ENCODE results near the gene TSSK6.

TSSK6 gene

DNA sequence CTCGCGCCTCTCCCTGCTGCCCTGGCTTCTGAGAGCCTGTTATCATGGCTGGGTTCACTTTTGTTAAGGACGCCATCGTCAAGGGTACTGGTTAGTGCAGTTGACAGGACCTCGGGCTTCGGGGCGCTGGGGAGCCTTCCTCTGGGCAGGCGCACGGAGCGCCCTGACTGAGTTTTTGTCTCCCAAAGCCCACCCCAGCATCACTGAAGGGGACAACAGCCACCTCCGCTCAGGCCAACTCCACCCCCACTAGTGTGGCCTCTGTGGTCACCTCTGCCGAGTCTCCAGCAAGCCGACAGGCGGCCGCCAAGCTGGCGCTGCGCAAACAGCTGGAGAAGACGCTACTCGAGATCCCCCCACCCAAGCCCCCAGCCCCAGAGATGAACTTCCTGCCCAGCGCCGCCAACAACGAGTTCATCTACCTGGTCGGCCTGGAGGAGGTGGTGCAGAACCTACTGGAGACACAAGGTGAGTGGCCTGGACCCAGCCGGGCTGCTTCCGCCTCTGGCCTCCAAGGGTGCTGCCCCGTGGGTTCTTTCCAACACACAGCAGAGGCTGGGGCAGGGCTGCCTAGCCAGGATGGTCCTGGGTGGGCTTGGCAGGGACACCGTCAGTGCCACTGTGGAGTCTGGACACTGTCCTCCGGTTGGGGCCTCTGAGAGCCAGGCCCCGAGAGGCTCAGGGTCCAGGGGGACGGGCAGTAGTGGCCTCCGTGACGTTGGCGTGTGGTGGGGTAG, 16.9 kb downstream of the TSSK6 start:
- no peak for DNase-seq
- no peak overlapping the region for H3K9ac ChIP-seq (ENCODE audit: low read length)
- no peaks in the 10 kb centered on the region for H3K4me1 ChIP-seq (ENCODE audit: control insufficient read depth, low read depth, low read length)
- H3K79me2 ChIP-seq (ENCODE audit: control insufficient read depth, insufficient read depth, low read length): peaks cover 7% of the 10 kb centered on the region
- WGBS (ENCODE audit: extremely low coverage, insufficient coverage, low lambda C conversion rate): no CpG with 5 or more reads among the region's 33 CpGs
- H3K18ac ChIP-seq (ENCODE audit: low read length): no peak overlapping the region
- no peak overlapping the region for H3K27ac ChIP-seq (ENCODE audit: low read depth, low read length)
- H3K27me3 ChIP-seq (ENCODE audit: insufficient read depth, low read length, poor library complexity): no peaks in the 10 kb centered on the region
- no peak overlapping the region for H3K56ac ChIP-seq (ENCODE audit: low read length)
- H4K5ac ChIP-seq (ENCODE audit: low read length): no peak overlapping the region
- no peak overlapping the region for H3K4me2 ChIP-seq (ENCODE audit: low read length)
- H2BK120ac ChIP-seq (ENCODE audit: low read depth, low read length): no peak overlapping the region
- H4K8ac ChIP-seq (ENCODE audit: low read depth, low read length): no peak overlapping the region
- no peak overlapping the region for H2BK5ac ChIP-seq (ENCODE audit: low read length)
- peaks cover 17% of the 10 kb centered on the region for H3K79me1 ChIP-seq (ENCODE audit: low read length)
- H2AK5ac ChIP-seq (ENCODE audit: low read length): no peak overlapping the region
- no peak overlapping the region for H3K4ac ChIP-seq (ENCODE audit: low read depth, low read length)
- H3K36me3 ChIP-seq (ENCODE audit: control insufficient read depth, insufficient read depth, low read length): peaks cover 29% of the 10 kb centered on the region
- H2BK15ac ChIP-seq (replicated peaks; ENCODE audit: low read depth): no peak overlapping the region
- no peak overlapping the region for H3K23ac ChIP-seq (ENCODE audit: low read length)
- no peak overlapping the region for H3K4me3 ChIP-seq (ENCODE audit: low read length)

DNA sequence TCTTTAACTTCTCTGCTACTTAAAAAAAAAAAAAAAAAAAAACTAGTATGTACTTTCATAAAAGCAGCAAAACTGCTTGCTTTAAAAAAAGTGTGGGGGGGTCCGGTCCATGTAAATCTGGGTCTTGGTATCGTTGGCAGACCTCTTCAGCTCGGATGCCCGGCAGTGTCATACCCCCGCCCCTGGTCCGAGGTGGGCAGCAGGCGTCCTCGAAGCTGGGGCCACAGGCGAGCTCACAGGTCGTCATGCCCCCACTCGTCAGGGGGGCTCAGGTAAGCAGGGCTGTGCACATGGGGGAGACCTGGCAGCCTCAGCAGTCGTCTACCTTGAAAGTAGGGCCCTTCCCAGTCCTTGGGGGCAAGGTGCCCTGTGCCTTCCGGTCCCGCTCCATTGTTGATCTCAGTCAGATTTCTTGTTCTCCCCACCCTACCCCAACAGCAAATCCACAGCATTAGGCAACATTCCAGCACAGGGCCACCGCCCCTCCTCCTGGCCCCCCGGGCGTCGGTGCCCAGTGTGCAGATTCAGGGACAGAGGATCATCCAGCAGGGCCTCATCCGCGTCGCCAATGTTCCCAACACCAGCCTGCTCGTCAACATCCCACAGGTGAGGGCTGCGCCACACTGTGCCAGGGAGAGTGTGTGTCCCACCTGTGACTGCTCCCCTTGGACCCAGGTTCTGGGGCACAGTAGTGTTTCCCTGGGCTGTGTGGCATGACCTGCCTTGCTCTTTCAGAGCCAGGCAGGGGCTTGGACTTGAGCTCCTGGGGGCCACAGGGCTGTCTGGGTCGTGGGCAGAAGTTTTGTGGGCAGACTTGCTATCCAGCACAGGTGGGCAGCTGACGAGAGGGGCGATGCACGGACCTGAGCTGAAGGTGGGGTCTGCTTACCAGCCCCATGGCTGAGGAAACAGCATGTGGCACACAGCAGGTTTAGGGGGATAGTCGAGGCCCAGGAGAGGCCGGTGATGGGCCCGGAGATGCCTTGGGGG, 19.4 kb downstream of the TSSK6 start:
- Histone ChIP-seq H2BK5ac (ENCODE audit: low read length) (no peak overlapping the region), H2AK5ac (ENCODE audit: low read length) (no peak overlapping the region), H3K56ac (ENCODE audit: low read length) (no peak overlapping the region), H4K8ac (ENCODE audit: low read depth, low read length) (no peak overlapping the region), H4K5ac (ENCODE audit: low read length) (no peak overlapping the region), H3K4ac (ENCODE audit: low read depth, low read length) (no peak overlapping the region), H3K4me1 (ENCODE audit: control insufficient read depth, low read depth, low read length) (no peaks in the 10 kb centered on the region), H3K27ac (ENCODE audit: low read depth, low read length) (no peak overlapping the region), H3K36me3 (ENCODE audit: control insufficient read depth, insufficient read depth, low read length) (peaks cover 20% of the 10 kb centered on the region), H2BK15ac (replicated peaks; ENCODE audit: low read depth) (no peak overlapping the region), H2BK120ac (ENCODE audit: low read depth, low read length) (no peak overlapping the region), H3K9ac (ENCODE audit: low read length) (no peak overlapping the region), H3K79me1 (ENCODE audit: low read length) (peaks cover 34% of the 10 kb centered on the region), H3K4me3 (ENCODE audit: low read length) (no peak overlapping the region), H3K27me3 (ENCODE audit: insufficient read depth, low read length, poor library complexity) (no peaks in the 10 kb centered on the region), H3K23ac (ENCODE audit: low read length) (no peak overlapping the region), H3K18ac (ENCODE audit: low read length) (no peak overlapping the region), H3K4me2 (ENCODE audit: low read length) (no peak overlapping the region), H3K79me2 (ENCODE audit: control insufficient read depth, insufficient read depth, low read length) (peaks cover 20% of the 10 kb centered on the region)
- no peak for DNase-seq
- WGBS (ENCODE audit: extremely low coverage, insufficient coverage, low lambda C conversion rate): no CpG with 5 or more reads among the region's 30 CpGs

DNA sequence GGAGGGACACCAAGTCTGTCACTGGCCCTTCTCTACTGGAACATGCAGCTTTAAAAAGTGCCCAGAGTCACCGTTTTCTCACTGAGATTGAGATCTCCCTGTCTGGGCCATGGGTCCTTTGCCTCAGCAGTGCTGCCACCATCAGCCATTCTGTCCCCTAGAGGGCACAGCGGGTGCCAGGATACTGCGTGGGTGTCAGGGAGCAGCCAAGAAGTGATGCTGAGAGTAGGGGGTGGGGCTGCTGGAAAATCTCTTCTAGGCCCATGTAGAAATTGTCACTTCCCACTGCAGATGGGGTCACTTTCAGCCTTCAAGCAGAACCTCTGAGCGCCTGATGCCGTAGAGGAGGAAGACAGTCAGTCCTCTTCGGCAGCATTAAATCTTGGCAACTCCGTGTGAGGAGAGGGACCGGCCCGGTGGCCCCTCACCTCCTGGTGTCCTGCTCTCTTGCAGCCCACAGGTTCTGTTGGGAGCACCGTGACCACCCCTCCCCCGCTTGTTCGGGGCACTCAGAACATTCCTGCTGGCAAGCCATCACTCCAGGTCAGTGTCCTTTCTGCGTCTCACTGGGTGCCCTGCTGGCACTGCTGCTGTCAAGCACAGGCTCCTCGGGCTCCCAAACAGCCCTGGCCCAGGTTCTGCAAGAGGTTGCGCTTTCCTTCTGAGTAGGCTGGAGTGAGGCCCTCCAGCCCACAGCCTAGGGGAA, 21.4 kb downstream of the TSSK6 start:
- Histone ChIP-seq H3K23ac (ENCODE audit: low read length) (no peak overlapping the region), H4K5ac (ENCODE audit: low read length) (no peak overlapping the region), H3K4me1 (ENCODE audit: control insufficient read depth, low read depth, low read length) (peaks cover 10% of the 10 kb centered on the region), H2AK5ac (ENCODE audit: low read length) (no peak overlapping the region), H2BK15ac (replicated peaks; ENCODE audit: low read depth) (no peak overlapping the region), H3K27me3 (ENCODE audit: insufficient read depth, low read length, poor library complexity) (no peaks in the 10 kb centered on the region), H3K9ac (ENCODE audit: low read length) (no peak overlapping the region), H2BK120ac (ENCODE audit: low read depth, low read length) (no peak overlapping the region), H3K4me3 (ENCODE audit: low read length) (no peak overlapping the region), H3K56ac (ENCODE audit: low read length) (no peak overlapping the region), H2BK5ac (ENCODE audit: low read length) (no peak overlapping the region), H4K8ac (ENCODE audit: low read depth, low read length) (no peak overlapping the region), H3K4ac (ENCODE audit: low read depth, low read length) (no peak overlapping the region), H3K4me2 (ENCODE audit: low read length) (no peak overlapping the region), H3K18ac (ENCODE audit: low read length) (no peak overlapping the region), H3K27ac (ENCODE audit: low read depth, low read length) (no peak overlapping the region), H3K79me1 (ENCODE audit: low read length) (peaks cover 40% of the 10 kb centered on the region), H3K36me3 (ENCODE audit: control insufficient read depth, insufficient read depth, low read length) (peaks cover 16% of the 10 kb centered on the region), H3K79me2 (ENCODE audit: control insufficient read depth, insufficient read depth, low read length) (peaks cover 28% of the 10 kb centered on the region)
- DNase-seq: no peak
- WGBS (ENCODE audit: extremely low coverage, insufficient coverage, low lambda C conversion rate): no CpG with 5 or more reads among the region's 15 CpGs

DNA sequence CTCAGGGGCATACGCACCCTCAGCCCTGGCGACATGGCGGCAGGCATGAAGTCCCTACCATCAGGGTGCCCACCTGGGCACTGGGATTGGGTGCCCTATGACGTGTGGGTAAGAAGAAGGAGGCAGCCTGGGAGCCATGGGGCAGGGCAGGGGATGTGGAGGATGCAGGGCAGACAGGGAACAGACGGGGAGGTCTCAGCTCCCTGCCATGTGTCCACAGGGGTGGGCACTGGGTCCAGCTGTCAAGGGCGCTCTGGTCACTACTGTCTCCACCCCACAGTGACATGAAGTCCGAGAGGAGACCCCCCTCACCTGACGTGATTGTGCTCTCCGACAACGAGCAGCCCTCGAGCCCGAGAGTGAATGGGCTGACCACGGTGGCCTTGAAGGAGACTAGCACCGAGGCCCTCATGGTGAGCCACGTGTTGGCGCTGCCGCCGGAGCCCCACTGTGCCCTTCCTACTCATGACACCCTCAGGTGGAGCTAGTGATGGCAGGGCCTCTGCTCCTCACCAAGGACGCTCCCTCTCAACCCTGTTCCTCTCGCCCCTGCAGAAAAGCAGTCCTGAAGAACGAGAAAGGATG, 23.2 kb downstream of the TSSK6 start:
- Histone ChIP-seq H3K4me1 (ENCODE audit: control insufficient read depth, low read depth, low read length) (peaks cover 15% of the 10 kb centered on the region), H4K8ac (ENCODE audit: low read depth, low read length) (no peak overlapping the region), H3K18ac (ENCODE audit: low read length) (no peak overlapping the region), H3K27me3 (ENCODE audit: insufficient read depth, low read length, poor library complexity) (no peaks in the 10 kb centered on the region), H2BK120ac (ENCODE audit: low read depth, low read length) (no peak overlapping the region), H2BK5ac (ENCODE audit: low read length) (no peak overlapping the region), H3K79me2 (ENCODE audit: control insufficient read depth, insufficient read depth, low read length) (peaks cover 32% of the 10 kb centered on the region), H3K4me2 (ENCODE audit: low read length) (no peak overlapping the region), H3K9ac (ENCODE audit: low read length) (no peak overlapping the region), H3K36me3 (ENCODE audit: control insufficient read depth, insufficient read depth, low read length) (peaks cover 11% of the 10 kb centered on the region), H2BK15ac (replicated peaks; ENCODE audit: low read depth) (no peak overlapping the region), H4K5ac (ENCODE audit: low read length) (no peak overlapping the region), H3K4ac (ENCODE audit: low read depth, low read length) (no peak overlapping the region), H3K79me1 (ENCODE audit: low read length) (peaks cover 38% of the 10 kb centered on the region), H2AK5ac (ENCODE audit: low read length) (no peak overlapping the region), H3K23ac (ENCODE audit: low read length) (no peak overlapping the region), H3K27ac (ENCODE audit: low read depth, low read length) (no peak overlapping the region), H3K56ac (ENCODE audit: low read length) (no peak overlapping the region), H3K4me3 (ENCODE audit: low read length) (no peak overlapping the region)
- DNase-seq: no peak
- WGBS (ENCODE audit: extremely low coverage, insufficient coverage, low lambda C conversion rate): no CpG with 5 or more reads among the region's 21 CpGs

DNA sequence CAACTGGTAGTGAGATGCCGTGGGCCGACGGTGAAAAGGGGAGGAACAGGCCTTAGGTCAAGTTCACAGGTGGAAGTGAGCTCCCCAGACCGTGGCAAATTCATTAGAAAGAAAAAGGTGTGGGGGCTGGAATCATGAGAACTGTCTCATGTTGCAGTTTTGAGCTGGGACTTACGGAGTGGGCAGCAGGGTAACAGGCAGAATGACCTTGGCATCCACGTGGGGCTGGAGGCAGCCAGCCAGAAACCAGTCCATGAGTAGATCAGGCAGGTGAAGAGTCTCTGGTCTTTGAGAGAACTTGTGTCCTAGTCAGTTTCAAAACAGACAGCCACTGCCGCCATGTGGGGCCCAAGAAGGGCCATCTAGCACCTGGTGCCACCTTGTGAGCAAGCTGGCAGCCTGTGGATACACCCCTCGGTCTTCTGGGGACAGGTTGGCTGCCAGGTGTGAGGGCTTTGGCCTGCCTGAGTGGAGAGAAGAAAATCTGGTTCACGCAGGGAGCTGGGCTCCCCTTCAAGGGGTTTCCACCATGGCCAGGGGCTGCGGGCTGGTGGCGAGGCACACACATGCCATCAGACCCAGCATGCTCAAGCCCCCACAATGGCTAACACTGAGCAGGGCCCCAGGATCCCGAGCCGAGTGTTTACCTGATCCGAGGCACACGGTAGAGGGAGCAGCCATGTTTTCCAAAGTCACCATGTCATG, 23.9 kb downstream of the TSSK6 start:
- Histone ChIP-seq H3K4me1 (ENCODE audit: control insufficient read depth, low read depth, low read length) (peaks cover 15% of the 10 kb centered on the region), H2BK15ac (replicated peaks; ENCODE audit: low read depth) (no peak overlapping the region)

More for the DNA sequence above, 23.9 kb downstream of the TSSK6 start:
- H3K79me2 ChIP-seq (ENCODE audit: control insufficient read depth, insufficient read depth, low read length): peaks cover 38% of the 10 kb centered on the region
- no peak overlapping the region for H2AK5ac ChIP-seq (ENCODE audit: low read length)
- H3K9ac ChIP-seq (ENCODE audit: low read length): no peak overlapping the region
- no peak overlapping the region for H2BK5ac ChIP-seq (ENCODE audit: low read length)
- no peak overlapping the region for H3K4ac ChIP-seq (ENCODE audit: low read depth, low read length)
- H3K27me3 ChIP-seq (ENCODE audit: insufficient read depth, low read length, poor library complexity): no peaks in the 10 kb centered on the region
- H4K8ac ChIP-seq (ENCODE audit: low read depth, low read length): no peak overlapping the region
- H3K56ac ChIP-seq (ENCODE audit: low read length): no peak overlapping the region
- H3K18ac ChIP-seq (ENCODE audit: low read length): no peak overlapping the region
- H3K79me1 ChIP-seq (ENCODE audit: low read length): peaks cover 44% of the 10 kb centered on the region
- H3K4me3 ChIP-seq (ENCODE audit: low read length): no peak overlapping the region
- peaks cover 11% of the 10 kb centered on the region for H3K36me3 ChIP-seq (ENCODE audit: control insufficient read depth, insufficient read depth, low read length)
- H4K5ac ChIP-seq (ENCODE audit: low read length): no peak overlapping the region
- no peak overlapping the region for H3K4me2 ChIP-seq (ENCODE audit: low read length)
- DNase-seq: no peak
- no peak overlapping the region for H3K27ac ChIP-seq (ENCODE audit: low read depth, low read length)
- H2BK120ac ChIP-seq (ENCODE audit: low read depth, low read length): no peak overlapping the region
- no peak overlapping the region for H3K23ac ChIP-seq (ENCODE audit: low read length)
- no CpG with 5 or more reads among the region's 15 CpGs for WGBS (ENCODE audit: extremely low coverage, insufficient coverage, low lambda C conversion rate)

Data from mesendoderm (in vitro differentiated cells).